HG02610 (cell line): Measurements from ENCODE around the gene ANKK1.

ENCODE experiments used
- ATAC-seq: cut with Tn5 transposase; IDR thresholded peaks from one replicate; pipeline ENCODE4 v1.9.1; 2021; ENCODE audit warnings: mild to moderate bottlenecking, moderate library complexity; ENCODE audit not compliant: unreplicated experiment

The ANKK1 gene

GRCh38 chr11:113408206-113408605 is 20.6 kb downstream of the ANKK1 start:
- no peak for ATAC-seq

GRCh38 chr11:113408887-113409286 is 21.3 kb downstream of the ANKK1 start:
- no peak for ATAC-seq

- no peak for ATAC-seq
These were observed 21.9 kb downstream of the ANKK1 start for GRCh38 chr11:113409526-113409925.

GRCh38 chr11:113410414-113411135 is 23.0 kb downstream of the ANKK1 start:
- no peak for ATAC-seq

GRCh38 chr11:113411536-113411935 is 24.0 kb downstream of the ANKK1 start:
- ATAC-seq = no peak

- ATAC-seq = no peak
These were observed 25.1 kb downstream of the ANKK1 start for GRCh38 chr11:113412675-113413074.

- no peak for ATAC-seq
These were observed 27.8 kb downstream of the ANKK1 start for GRCh38 chr11:113415343-113415742.

- no peak for ATAC-seq
These were observed 29.8 kb downstream of the ANKK1 start for GRCh38 chr11:113417428-113417827.

GRCh38 chr11:113419454-113420003 is 31.9 kb downstream of the ANKK1 start:
- no peak for ATAC-seq

- no peak for ATAC-seq
These were observed 33.2 kb downstream of the ANKK1 start for GRCh38 chr11:113420808-113421207.

- no peak for ATAC-seq
These were observed 39.1 kb downstream of the ANKK1 start for GRCh38 chr11:113426686-113427085.

GRCh38 chr11:113431746-113432145 is 44.2 kb downstream of the ANKK1 start:
- no peak for ATAC-seq

- no peak for ATAC-seq
These were observed 47.8 kb downstream of the ANKK1 start for GRCh38 chr11:113435190-113435968.

- no peak for ATAC-seq
These were observed 49.2 kb downstream of the ANKK1 start for GRCh38 chr11:113436672-113437252.

GRCh38 chr11:113440816-113441215 is 53.2 kb downstream of the ANKK1 start:
- no peak for ATAC-seq

GRCh38 chr11:113444502-113445123 is 57.0 kb downstream of the ANKK1 start:
- ATAC-seq = no peak

- ATAC-seq = peak; percentile 58
These were observed 58.5 kb downstream of the ANKK1 start for GRCh38 chr11:113446112-113446511.

GRCh38 chr11:113446938-113447337 is 59.4 kb downstream of the ANKK1 start:
- ATAC-seq = no peak

GRCh38 chr11:113447621-113448315 is 60.2 kb downstream of the ANKK1 start:
- no peak for ATAC-seq

GRCh38 chr11:113448316-113448677 is 60.7 kb downstream of the ANKK1 start:
- no peak for ATAC-seq

- no peak for ATAC-seq
These were observed 62.2 kb downstream of the ANKK1 start for GRCh38 chr11:113449743-113450142.
